ENCODE data around the gene ALOX15.

- TF ChIP-seq CTCF (conservative IDR thresholded peaks at IDR 0.05; ENCODE audit: low read depth, low read length) (no peak), EZH2 (IDR thresholded peaks at IDR 0.05; ENCODE audit: low read length, unreplicated experiment) (no peak), EZH2phosphoT487 (IDR thresholded peaks at IDR 0.05; ENCODE audit: borderline replicate concordance, low read length) (no peak)
Observed at GRCh38 chr17:4617590-4618351, 23.7 kb downstream of the ALOX15 start.

Measured in PC-3 (cell line).